DLD1 (cell line): ENCODE data around the gene MEX3D.

ENCODE experiments used
- in situ Hi-C: cut with HindIII; loops from 2 replicates; pipeline ENCODE4 v1.10.0; 2017; ENCODE audit warnings: low sequenced_read_pairs

The MEX3D gene

GRCh38 chr19:1574354-1575136, 6.4 kb upstream of the MEX3D start:
- in situ Hi-C loops = no loop called here

GRCh38 chr19:1572795-1573194, 4.7 kb upstream of the MEX3D start:
- in situ Hi-C loops = no loop called here

GRCh38 chr19:1571358-1571757, 3.2 kb upstream of the MEX3D start:
- in situ Hi-C loops = no loop called here

- in situ Hi-C loops = no loop called here
These were observed 2.7 kb upstream of the MEX3D start for GRCh38 chr19:1570836-1571235.

GRCh38 chr19:1569997-1570396, 1.9 kb upstream of the MEX3D start:
- in situ Hi-C loops = no loop called here

GRCh38 chr19:1567848-1568227, 287 bp downstream of the MEX3D start:
- in situ Hi-C loops = no loop called here

GRCh38 chr19:1567116-1567847, 843 bp downstream of the MEX3D start:
- in situ Hi-C loops = no loop called here

- in situ Hi-C loops = no loop called here
These were observed 1.6 kb downstream of the MEX3D start for GRCh38 chr19:1566392-1567115.

GRCh38 chr19:1563251-1563650, 4.9 kb downstream of the MEX3D start:
- in situ Hi-C loops = no loop called here

- in situ Hi-C loops = no loop called here
These were observed 6.8 kb downstream of the MEX3D start for GRCh38 chr19:1561236-1561842.

- in situ Hi-C loops = no loop called here
These were observed 7.7 kb downstream of the MEX3D start for GRCh38 chr19:1560286-1560882.

- in situ Hi-C loops = no loop called here
These were observed 9.6 kb downstream of the MEX3D start for GRCh38 chr19:1558552-1558951.

GRCh38 chr19:1556390-1557070, 11.6 kb downstream of the MEX3D start:
- in situ Hi-C loops = no loop called here

GRCh38 chr19:1555487-1556389, 12.4 kb downstream of the MEX3D start:
- in situ Hi-C loops = no loop called here

GRCh38 chr19:1554968-1555367, 13.2 kb downstream of the MEX3D start:
- in situ Hi-C loops = no loop called here

- in situ Hi-C loops = no loop called here
These were observed 14.7 kb downstream of the MEX3D start for GRCh38 chr19:1553415-1553814.

GRCh38 chr19:1551068-1552040, 16.8 kb downstream of the MEX3D start:
- in situ Hi-C loops = no loop called here

GRCh38 chr19:1549332-1549945, 18.7 kb downstream of the MEX3D start:
- in situ Hi-C loops = no loop called here
